ENCODE results near the gene BASP1.
"Not testable (repeated sequence)": the region's sequence is repeated elsewhere in the genome, so short reads cannot be mapped to it uniquely, and the experiment has no call there.

BASP1 gene, protein sequence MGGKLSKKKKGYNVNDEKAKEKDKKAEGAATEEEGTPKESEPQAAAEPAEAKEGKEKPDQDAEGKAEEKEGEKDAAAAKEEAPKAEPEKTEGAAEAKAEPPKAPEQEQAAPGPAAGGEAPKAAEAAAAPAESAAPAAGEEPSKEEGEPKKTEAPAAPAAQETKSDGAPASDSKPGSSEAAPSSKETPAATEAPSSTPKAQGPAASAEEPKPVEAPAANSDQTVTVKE

DNA sequence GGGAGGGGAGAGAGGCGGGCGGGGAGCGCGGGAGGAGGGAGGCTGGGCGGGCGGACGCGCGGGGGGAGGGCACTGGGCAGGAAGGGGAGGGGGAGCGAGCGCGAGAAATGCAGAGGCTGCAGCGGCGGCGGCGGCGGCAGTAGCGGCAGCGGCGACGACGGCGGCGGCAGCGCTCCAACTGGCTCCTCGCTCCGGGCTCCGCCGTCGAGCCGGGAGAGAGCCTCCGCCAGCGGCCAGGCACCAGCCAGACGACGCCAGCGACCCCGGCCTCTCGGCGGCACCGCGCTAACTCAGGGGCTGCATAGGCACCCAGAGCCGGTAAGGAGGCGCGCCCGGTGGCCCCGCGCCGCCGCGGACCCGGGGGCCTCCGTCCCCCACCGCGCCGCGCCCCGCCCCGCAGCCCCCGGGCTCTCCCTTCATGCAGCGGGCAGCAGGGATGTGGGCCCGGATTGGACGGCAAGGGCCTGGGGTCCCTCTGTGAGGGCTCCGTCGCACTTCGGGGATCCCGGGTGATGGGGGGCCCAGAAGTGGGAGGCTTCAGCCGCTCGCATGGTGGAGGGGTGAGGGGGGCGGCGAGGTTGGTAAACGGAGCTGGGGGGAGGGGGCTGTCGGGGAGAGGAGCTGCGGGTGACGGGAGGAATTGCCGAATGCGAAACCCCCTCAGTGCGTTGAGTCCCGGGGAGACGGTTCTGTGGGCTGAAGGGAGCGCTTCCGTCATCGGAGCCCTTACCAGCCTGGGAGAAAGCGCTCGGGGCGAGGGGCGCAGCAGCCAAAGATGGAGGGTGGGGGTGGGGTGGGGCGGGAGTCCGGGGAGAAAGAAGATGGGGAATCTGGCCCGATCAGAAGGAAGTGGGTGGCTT, at the start of gene BASP1:
BASP1 (plus strand) TSS at position 139 of the 860 bp plus-strand sequence. CDS start 57,586 bp downstream, outside the sequence.
- peak; percentile 22 for DNase-seq

DNA sequence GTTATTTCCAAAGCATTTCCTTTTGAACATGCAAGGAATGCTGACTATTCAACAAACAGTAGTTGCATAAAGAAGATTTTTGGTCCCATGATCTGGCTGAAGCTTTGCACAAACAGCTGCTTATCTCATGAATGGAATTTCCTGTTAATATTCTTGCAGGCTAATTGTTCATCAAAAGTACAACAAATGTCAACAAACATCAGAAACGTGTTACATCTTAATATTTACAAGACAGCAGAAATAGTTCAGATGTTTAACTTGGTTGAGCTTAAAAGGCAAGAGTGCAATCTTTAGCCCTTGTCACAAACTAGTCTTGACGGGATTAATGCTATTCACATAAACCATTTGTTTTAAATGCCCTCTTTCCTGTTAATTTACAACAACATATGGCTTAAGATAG, 47.9 kb upstream of the BASP1 start:
- no peak for DNase-seq

DNA sequence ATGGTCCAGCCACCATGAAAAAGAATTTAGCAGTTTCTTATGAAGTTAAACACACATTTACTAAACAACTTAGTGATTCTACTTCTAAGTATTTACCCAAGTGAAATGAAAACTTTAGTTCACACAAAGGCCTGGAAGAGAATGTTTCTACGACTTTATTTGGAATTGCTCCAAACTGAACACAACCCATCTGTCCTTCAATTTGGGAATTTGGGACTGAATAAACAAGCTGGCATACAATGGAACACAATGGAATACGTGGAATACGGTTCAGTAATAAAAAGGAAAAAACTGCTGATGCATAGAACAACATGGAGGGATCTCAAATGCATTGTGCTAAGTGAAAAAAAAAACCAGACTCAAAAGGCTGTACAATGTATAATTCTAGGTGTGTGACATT, 44.6 kb upstream of the BASP1 start:
- no peak for DNase-seq

DNA sequence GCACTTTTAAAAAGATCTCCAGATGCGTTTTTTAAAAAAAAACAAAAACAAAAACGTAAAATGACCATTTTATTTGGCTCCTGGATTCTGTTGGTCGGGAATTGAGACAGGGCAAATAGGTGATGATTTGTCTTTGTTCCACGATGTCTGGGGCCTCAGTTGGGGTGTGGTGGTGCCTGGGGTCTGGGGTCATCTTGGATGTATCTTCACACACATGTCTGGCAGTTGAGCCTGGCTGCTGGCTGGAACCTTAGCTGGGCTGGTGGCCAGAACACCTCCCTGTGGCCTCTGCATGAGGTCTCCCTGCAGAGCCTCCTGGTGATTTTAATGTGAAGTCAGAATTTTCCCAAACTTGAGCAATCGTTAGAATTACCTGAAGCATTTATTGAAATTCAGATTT, 42.5 kb upstream of the BASP1 start:
- no peak for DNase-seq

DNA sequence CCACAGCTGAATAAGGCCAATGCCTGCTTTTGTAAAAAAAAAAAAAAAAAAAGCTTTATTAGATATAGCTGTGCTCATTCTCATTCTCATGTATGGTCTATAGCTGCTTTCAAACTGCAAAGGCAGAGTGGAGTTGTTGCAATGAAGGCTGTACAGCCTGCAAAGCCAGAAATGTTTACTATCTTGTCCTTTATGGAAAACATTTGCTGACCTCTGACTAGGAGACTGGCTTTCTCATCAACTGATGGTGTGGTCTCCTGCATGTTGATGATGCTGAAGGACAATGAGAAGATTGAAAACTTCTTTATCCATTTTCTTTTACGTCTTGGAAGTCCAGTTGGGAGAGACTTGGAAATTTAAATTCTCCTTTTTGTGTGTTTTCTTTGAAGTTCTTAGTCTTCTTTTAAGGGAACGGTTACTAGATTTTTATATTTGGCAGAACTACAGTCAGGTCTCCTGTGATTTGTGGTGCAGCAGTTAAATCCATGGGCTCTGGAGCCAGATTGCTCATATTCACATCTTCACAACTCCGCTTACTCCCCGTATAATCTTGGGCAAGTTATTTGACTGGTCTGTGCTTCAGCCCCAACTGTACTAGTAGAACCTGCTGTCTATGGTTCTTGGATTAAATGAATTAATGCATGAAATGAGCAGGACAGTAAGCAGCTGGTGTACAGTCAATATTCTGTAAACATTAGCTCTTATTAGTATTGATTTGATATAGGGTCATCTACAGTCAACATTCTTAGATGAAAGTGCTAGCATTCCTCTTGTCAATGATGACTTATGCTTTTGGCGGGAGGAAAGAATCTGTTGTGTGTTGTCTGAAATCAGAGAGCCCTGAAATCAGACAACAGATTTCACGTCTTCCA, 39.7 kb upstream of the BASP1 start:
- no peak for DNase-seq

DNA sequence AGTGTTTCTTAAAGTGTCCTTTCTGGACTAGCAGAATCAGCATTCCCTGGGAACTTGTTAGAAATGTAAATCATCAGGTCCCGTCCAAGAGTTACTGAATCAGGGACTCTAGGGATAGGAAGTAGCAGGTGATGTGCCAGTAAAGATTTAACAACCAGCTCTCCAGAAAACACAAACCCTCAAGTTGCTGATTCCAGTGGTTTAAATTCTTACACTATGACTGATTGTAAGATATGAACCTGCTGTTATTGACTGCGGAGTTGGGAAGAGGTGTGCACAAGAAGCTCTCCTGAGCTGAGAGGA, 39.1 kb upstream of the BASP1 start:
- no peak for DNase-seq

DNA sequence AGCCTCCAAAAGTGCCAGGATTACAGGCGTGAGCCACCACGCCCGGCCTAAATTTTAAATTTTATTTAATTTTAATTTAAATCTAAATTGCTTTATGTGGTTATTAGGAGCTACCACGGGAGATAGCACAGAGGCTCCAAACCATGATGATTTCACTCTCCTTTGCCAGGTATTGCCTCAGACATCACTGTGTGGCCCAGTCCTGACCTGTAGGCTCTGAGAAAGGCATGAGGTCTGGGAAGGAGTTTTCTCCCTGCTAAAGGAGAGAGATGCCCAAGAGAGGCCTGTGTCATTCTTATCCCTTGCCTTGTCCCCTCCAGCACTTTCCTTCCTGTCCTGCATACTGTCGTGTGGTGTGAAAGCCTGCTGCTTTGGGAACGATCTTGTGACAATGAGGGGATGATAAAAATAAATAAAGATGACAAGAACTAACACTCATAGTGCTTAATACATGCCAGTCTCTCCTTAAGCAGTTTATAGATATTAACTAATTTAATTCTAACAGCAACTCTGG, 37.0 kb upstream of the BASP1 start:
- no peak for DNase-seq

DNA sequence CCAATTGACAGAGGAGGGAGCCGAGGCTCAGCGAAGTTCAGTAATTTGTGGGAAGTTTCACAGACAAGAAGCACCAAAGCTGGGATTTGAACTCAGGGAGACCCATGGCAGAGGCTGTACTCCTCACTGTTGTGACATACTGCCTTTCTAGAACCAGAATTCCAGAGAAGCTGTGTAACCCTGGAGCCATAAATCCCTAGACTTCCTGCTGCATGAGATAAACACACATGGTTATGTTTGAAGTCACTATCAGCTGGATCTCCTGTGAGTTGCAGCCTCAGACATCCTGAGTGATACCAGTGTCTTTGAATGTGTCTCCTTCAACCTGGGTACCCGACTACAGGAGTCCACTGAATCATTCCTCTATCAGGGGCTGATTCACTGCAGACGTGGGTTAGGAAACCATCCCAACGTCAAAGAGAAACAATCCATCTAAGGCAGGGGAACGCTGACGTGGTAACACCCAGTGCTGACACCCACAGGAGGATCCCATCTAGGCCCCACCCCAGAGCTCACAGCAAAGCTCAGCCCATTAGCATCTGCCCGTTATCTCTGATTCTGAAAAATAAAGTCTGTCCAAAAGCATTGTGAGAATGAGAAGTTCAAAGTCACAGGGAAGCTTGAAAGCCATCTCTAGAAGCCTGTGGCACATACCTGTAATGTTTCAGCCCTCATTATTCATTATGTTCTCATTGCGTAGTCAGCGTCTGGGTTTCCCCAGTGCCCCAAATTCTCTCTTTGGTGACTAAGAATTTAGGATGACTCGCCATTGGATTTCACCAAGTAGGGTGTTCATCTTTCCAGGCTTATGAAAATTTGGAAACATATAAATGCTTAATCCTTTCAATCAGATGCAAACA, 36.3 kb upstream of the BASP1 start:
- DNase-seq, result no peak

DNA sequence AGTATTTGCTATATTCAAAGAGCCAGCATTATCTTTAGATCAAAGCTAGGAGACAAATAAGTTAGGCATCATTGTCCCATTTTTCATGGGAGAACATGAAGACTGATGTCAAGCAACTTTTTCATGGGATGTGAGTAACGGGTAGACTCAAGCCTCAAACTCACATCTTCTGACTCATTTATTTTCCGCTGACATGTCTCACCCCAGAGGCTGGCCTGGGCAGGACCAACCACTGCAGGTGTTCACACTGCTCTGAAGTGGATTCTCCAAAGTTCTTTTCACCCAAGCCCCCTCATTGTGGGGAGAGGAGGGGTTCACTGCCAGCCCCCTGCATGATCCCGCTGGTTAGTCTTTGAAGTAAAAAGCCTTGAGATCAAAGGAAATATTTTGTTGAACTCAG, 34.9 kb upstream of the BASP1 start:
- no peak for DNase-seq

DNA sequence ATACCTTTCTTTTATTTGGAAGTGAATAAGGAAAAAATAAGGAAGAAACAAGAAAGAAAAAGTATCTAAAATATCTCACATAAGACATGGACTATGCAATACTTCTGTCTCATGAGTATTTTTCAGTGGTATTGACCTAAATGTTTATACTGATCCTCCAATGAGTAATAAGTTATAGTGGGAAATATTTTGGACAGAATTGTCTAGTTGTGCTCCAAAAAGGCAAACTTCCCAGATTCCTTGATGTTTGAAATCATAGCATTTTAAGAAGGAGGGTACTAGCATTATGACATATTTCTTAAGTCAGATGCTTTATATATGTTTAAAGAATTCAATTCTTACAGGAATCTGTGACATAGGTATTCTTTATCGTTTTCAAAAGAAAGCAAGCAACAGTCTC, 34.5 kb upstream of the BASP1 start:
- no peak for DNase-seq

DNA sequence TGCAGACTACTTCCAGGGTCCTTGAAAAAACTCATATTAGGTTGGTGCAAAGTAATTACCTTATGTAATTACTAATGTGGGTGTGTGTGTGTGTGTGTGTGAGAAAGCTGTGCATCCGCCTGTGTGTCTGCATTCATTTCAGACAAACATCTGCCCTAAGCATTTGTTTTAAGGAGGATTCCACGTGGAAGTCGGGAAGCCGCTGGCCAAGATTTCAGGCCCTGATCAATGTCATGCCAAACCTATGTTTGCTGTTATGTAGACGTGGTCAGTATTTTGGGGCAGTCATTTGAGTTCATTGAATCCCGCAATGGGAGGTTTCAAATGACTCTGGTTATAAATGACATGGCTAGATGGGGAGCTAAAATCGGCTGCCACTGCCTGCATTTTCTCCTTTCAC, 33.6 kb upstream of the BASP1 start:
- no peak for DNase-seq

DNA sequence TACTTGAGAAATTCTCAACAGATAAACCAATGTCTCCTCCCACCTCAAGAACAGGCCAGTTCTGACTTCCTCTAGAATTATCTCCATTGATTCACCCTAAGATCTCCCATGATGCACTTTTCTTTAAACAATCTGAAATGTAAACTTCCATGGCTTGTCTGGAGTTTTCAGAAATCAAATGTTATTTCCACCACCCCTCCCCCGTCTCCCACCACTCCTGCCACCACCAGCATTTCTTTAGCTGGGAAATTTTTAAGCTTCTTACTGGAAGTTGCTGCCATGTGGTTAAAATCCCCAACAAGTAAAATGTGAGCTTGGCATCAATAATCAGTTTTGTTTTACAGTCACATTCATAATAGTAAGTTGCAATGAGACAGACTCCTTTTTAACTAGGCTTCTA, 32.8 kb upstream of the BASP1 start:
- DNase-seq, result no peak

DNA sequence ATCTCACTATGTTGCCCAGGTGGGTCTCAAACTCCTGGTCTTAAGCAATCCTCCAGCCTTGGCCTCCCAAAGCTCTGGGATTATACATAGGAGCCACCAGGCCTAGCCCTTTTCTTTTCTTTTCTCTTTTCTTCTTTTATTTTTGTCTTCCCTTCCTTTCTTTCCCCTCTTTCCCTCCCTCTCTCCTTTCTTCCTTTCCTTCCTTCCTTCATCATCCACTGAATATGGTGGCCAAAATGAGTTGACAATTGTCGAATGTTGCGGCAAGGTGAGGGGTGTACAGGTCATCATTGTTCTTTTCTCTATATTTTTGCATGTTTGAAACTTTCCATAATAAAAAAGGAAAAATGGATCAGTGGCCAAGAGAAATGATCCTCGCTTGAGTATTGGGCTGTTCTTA, 32.1 kb upstream of the BASP1 start:
- no peak for DNase-seq

DNA sequence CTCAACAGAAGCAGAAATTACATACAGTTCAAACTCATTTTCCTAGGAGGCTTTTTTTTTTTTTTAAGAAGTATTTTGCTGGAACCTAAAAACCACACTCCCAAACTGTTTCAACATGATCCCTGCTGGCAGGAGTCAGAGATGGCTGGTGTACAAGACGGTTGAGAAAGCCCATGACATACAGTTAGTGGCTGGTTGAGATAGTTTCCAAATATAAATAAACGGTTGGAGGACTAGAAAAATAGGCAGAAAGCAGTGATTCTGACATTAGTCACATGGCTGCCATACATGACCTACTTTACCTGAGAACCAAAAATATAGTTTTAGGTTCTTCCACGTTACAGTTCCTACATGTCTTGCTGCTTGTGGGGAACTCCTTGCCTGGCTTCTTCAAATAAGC, 31.7 kb upstream of the BASP1 start:
- no peak for DNase-seq

DNA sequence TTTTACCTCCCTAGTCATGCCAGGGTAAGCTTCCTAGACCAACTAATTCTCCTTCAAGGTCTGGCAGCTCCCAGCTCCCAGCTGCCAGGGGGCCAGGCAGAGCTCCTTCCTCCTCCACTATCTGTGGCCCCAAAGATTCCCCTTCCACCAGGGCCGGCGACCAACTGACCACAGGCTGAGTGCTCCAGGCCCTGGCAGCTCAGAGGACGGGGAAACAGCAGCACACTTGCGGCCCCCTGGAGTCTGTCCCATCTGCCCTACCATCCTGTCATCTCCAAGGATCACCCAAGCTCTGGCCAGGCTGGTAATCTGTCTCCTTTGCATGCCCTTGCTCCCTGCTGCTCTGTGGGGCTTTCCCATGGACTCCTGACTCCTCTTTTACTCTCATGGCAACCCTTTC, 31.2 kb upstream of the BASP1 start:
- DNase-seq, result no peak

DNA sequence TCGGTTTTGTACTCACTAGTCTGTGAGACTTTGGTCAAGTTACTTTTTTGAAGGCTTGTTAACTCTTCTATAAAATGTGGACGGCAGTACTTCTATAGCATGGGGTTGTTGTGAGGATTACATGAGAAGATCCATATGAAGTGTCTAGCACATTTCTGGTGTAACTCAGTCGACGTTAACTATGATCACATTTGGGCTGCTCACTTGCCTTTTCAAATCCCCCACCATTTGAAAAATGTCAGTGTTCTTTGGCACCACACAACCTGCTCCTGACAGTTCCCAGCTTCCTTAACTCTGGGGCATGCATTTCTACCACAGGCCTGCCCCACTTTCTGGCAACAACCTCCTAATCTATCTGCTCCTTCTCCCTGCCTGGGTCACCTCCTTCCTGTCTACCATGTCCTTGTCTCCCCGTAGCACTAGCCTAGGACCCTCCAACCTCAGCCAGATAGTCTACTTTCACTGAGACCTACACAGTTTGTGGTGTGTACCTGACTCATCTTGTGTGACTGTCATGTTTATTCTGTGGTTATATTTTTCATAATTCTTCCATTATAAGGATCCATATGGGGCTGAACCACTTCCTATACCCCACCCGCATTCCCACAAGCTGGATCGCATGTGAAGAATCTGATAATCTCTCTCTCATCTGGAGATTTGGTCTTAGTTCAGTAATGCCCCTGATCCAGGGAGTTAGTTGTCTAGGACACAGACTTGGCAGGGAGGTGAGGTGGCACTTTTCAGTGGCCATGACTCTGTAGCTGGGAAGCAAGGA, 30.2 kb upstream of the BASP1 start:
- DNase-seq, result no peak

DNA sequence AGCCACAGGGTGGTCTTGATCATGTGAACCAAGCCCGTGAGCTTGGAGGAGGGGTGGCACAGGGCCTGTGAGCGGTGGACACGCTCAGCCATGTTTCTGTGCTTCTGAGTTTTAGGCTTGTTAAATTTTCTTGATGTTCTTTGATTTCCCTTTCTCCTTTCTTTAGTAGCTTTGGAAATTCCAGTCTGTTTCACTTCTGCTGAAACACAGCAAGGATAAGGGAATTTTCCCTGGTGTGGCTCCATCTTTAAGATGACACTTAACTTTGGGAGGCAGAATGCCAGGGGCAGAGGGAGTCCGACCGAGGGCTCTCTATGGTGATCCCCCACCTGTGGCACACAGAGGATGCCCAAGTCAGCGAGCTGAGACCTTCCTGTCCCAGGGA, 29.7 kb upstream of the BASP1 start:
- no peak for DNase-seq

DNA sequence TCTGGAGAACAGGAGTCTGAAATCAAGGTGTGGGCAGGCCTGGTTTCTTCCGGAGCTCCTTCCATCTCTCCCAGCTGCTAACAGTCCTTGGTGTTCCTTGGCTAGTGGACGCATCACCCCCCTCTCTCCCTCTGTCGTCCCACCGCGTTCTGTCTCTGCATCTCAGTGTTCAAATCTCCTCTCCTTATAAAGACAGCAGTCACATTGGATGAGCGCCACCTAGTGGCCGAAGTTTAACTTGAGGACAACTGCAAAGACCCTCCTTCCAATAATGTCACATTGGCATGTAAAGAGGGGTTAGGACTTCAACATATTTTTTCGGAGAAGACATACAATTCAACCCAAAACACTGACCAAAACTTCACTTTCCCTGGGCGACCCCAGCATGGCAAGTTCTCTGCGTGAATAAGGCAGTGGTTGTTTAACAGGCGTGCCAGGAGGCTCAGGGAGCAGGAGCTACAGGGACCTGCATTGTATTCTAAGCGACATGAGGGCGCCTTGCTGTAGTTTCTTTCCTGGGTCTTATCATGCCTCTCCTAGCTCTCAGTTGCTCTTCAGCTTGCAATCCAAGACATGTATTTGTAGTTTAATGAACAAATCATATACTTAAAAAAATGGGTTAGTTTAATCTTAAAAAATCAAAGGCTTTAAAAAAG, 27.9 kb upstream of the BASP1 start:
- no peak for DNase-seq

DNA sequence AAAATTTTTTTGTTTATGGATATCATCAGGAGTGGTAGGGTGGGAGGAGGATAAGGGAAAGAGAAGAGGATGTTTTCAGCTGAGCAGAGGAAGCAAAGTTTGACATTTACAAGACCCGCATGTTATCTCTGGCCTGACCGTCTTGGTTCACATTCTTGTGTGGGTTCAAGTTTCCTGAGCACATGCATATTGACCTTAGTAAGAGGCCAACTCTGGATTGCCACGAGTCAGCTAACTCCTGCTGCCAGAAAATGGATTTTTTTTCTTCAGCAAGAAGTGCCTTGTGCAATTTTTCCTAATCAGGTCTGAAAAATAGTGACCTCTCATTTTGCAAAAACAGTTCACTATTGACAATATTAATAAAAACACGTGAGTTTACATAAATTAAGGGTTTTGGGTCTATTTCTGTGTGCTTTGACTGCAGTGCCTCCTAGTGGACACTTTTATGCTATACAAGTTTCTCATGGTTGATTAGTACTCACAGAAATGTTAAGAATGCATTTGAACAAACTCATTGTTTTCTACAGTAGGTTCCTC, 27.1 kb upstream of the BASP1 start:
- DNase-seq, result no peak

DNA sequence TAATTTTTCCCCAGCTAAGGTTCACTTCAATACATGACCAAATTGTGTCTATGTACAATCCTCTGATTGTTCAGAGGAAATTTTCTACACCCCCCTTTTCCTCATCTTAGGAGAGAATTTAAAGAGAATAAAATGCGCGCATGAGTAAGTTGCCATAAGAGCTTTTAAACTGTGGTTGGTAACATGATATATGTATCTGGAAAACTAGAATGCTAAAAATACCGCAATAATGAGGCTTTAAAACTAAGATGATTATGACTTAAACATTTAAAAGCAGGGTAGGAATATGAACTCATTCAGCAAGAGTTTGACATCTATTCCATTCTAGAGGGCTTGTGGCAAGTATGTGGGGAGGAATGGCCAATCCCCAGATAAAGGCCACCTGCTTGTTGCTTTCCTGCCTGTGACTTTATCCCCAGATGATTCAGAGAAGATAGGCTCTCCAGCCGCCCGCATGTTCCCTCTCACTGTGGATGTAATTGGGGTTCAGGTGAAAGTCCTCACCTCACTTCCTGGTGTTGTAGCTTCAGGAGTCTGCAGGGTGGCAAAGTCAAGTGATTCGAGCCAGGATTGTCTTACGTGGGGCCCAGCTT, 26.5 kb upstream of the BASP1 start:
- DNase-seq, result no peak

DNA sequence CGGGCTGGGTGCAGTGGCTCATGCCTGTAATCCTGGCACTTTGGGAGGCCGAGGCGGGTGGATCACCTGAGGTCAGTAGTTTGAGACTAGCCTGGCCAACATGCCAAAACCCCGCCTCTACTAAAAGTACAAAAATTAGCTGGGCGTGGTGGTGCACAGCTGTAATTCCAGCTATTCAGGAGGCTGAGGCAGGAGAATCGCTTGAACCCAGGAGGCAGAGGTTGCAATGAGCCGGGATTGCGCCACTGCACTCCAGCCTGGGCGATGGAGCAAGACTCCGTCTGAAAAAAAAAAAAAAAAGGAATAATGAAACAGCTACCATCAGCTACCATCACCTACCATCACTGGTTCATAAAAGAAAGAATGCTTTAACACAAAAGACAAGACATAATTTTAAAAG, 25.9 kb upstream of the BASP1 start:
- DNase-seq, result not testable (repeated sequence)
